Left ventricle myocardium superior (tissue), 1 donor: ENCODE measurements around the gene CEP170B. TPM values are rescaled to one million over a fixed set of nuclear protein-coding genes. Genes with fewer than 3 reads are reported as not detected.
"Not testable (repeated sequence)": the region's sequence is repeated elsewhere in the genome, so short reads cannot be mapped to it uniquely, and the experiment has no call there.

Source experiments
- ATAC-seq: fragments of 200-7000 bp; cut with Tn5 transposase; one replicate; pipeline ENCODE4 v1.9.1; 2020; ENCODE audit warnings: mild to moderate bottlenecking, moderate library complexity
- DNase-seq: peaks from one replicate; pipeline ENCODE4 v3.0.0-alpha.2; 2020
- intact Hi-C: fragments of 100-400 bp; cut with micrococcal nuclease; formaldehyde crosslinking; loops from one replicate; pipeline ENCODE4 v1.11.0; 2022
- total RNA-seq: library from RNA; stranded (reverse); fragmentation: NEBNext Ultra II Directional; extraction: Animal tissue kit (Norgen Biotek cat#: 25700); gene quantifications from one replicate; pipeline ENCODE4 v1.2.1, GENCODE V29; 2021
- donor health status: DM: no; HTN: yes; CAD: no; lungs with severe emphysema.

CEP170B gene
- total RNA-seq, 1 donor from 2014 or later: 10.7 TPM

- ATAC-seq (peak; percentile 8), DNase-seq (peak; percentile 51)
Observed at GRCh38 chr14:104895786-104896661, 31.0 kb downstream of the CEP170B start.

GRCh38 chr14:104897330-104898194 is 32.5 kb downstream of the CEP170B start:
- DNase-seq (peak; percentile 29), ATAC-seq (no peak)
- intact Hi-C loops: no loop called here

More at GRCh38 chr14:104895786-104896661, 31.0 kb downstream of the CEP170B start:
- intact Hi-C loops: no loop called here

DNA sequence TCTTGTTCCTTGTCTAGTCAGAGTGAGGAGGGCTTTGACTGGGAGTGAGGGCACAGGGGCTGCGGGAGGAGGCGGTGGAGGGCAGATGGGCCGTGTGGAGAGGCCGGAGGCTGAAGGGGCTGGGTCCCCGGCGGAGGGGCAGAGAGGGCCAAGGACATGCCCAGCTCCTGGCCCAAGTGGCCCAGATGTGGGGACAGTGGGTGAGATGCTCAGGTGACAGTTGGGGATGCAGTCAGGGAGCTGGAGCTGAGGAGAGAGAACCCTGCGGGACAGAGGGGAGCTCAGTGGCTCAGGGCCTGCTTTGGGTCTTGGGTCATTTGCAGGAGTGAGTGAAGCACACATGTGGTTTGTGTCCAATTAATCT is 33.1 kb downstream of the CEP170B start:
- DNase-seq (no peak), ATAC-seq (no peak)
- intact Hi-C loops: no loop called here

GRCh38 chr14:104898870-104899510 is 33.9 kb downstream of the CEP170B start:
- intact Hi-C loops: no loop called here
- DNase-seq: peak; percentile 32
- no peak for ATAC-seq

GRCh38 chr14:104899781-104900180 is 34.7 kb downstream of the CEP170B start:
- DNase-seq: no peak
- ATAC-seq: no peak
- intact Hi-C loops: no loop called here

DNA sequence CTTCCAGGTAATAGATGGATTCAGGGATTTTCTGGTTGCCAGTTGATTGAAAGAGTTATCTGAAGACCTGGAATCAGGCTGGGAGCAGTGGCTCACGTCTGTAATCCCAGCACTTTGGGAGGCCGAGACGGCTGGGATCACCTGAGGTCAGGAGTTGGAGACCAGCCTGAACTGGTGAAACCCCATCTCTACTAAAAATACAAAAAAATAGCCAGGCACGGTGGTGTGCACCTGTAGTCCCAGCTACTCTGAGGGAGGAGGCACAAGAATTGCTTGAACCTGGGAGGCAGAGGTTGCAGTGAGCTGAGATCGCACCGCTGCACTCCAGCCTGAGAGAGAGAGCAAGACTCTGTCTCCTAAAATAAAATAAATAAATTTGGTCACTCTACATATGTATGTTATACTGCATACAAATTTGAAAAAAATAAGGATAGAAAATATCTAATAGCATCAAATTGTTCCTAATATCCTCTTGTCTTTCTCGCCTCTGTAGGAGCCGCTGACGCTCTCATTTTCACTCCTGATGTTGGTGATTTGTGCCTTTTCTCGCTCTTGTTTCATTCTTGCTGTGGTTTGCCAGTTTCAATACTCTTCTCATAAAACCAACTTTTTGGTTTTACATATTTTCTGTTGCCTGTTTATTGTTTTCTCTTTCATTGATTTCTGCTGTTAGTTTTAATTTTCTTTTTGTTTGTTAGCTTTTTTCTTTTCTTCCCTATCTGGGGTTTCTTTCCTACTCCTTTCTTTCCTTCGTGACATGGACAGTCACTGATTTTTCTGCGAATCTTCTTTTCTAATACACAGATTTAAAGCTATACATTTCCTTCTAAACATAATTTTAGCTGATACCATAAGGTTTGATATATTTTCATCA is 35.8 kb downstream of the CEP170B start:
- intact Hi-C loops: no loop called here
- ATAC-seq (no peak), DNase-seq (no peak)

DNA sequence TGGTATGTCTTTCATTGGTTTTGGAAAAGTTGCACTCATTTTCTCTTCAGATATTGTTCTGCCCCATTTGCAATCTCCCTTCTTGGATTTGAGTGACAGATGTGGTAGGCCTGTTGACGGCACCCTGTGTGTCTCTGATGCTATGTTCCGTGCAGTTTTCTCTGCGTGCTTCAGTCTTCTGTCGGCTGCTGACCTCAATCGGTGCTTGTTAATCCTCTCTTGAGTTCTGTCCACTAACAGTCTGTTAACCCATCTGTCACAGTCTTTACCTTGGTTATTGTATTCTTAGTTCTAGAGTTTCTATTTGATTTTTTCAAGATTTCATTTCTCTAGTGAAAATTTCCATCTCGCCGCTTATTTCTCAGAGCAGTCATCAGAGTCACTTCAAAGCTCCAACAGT is 38.9 kb downstream of the CEP170B start:
- intact Hi-C loops: no loop called here
- DNase-seq (no peak), ATAC-seq (no peak)

DNA sequence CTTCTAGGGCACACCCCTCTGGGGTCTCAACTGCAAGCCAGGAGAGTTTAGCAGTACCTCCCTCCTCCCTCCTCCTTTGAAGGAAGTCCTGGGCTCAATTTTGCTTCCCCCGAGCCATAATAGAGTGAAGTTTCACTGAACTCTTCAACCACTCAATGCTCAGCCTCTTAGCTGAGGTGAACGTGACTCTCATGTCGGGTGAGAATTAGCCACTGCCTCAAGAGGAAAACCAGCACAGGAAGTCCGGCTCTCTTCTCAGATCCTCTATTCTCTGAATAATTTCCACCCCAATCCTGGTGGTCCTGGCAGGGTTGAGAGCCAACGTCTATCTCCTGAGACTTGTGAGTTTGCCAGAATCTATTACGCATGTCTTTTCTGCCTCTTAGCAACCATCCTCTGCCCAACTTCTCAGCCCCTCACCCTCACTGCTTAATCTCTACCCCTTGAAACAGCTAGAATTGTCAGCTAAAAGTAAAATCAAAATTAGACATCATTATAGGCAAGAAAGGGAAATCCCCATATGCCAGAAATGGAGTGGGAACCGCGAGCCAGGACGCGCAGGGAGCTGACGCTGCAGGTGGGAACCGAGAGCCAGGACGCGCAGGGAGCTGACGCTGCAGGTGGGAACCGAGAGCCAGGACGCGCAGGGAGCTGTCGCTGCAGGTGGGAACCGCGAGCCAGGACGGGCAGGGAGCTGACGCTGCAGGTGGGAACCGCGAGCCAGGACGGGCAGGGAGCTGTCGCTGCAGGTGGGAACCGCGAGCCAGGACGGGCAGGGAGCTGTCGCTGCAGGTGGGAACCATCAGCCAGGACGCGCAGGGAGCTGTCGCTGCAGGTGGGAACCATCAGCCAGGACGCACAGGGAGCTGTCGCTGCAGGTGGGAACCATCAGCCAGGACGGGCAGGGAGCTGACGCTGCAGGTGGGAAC is 39.8 kb downstream of the CEP170B start:
- intact Hi-C loops, DNase-seq, ATAC-seq: not testable (repeated sequence)

- intact Hi-C loops, DNase-seq, ATAC-seq: not testable (repeated sequence)
Observed at GRCh38 chr14:104905579-104905933, 40.5 kb downstream of the CEP170B start.

- no peak for DNase-seq
- no peak for ATAC-seq
Observed at GRCh38 chr14:104908303-104908702, 43.2 kb downstream of the CEP170B start.

GRCh38 chr14:104912053-104912452 is 47.0 kb downstream of the CEP170B start:
- intact Hi-C loops: no loop called here

More at GRCh38 chr14:104908303-104908702, 43.2 kb downstream of the CEP170B start:
- intact Hi-C loops: no loop called here

GRCh38 chr14:104913435-104913834 is 48.4 kb downstream of the CEP170B start:
- DNase-seq: no peak
- ATAC-seq: peak; percentile 86
- intact Hi-C loops: no loop called here

More at GRCh38 chr14:104912053-104912452, 47.0 kb downstream of the CEP170B start:
- no peak for DNase-seq
- ATAC-seq: no peak

DNA sequence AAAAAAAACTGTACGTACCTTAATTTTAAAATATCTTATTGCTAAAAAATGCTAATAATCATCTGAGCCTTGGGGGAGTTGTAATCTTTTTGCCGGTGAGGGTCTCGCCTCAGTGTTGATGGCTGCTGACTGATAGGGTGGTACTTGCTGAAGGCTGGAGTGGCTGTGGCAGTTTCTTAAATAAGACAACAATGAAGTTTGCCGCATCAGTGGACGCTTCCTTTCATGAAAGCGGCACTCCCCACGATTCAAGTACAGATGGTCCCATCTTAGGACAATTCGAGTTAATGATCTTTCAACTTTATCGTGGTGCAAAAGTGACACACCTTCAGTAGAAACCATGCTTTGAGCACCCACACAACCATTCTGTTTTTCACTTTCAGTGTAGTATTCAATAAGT is 52.0 kb downstream of the CEP170B start:
- no peak for ATAC-seq
- intact Hi-C loops: no loop called here
- no peak for DNase-seq

DNA sequence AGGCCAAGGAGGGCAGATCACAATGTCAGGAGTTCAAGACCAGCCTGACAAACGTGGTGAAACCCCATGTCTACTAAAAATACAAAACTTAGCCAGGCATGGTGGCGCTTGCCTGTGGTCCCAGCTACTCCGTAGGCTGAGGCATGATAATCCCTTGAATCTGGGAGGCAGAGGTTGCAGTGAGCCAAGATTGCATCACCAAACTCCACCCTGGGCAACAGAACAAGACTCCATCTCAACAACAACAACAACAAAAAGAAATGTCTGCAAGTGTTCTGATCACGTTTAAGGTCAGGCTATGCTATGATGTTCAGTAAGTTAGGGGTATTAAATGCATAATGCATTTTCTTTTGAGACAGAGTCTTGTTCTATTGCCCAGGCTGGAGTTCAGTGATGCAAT is 52.9 kb downstream of the CEP170B start:
- DNase-seq (no peak), ATAC-seq (no peak)
- intact Hi-C loops: no loop called here

GRCh38 chr14:104919152-104919992 is 54.3 kb downstream of the CEP170B start:
- intact Hi-C loops, DNase-seq, ATAC-seq: not testable (repeated sequence)

GRCh38 chr14:104919993-104920315 is 54.9 kb downstream of the CEP170B start:
- intact Hi-C loops: no loop called here
- DNase-seq (no peak), ATAC-seq (no peak)
